Measurements from ENCODE around the gene CDH23.

CDH23 gene

DNA sequence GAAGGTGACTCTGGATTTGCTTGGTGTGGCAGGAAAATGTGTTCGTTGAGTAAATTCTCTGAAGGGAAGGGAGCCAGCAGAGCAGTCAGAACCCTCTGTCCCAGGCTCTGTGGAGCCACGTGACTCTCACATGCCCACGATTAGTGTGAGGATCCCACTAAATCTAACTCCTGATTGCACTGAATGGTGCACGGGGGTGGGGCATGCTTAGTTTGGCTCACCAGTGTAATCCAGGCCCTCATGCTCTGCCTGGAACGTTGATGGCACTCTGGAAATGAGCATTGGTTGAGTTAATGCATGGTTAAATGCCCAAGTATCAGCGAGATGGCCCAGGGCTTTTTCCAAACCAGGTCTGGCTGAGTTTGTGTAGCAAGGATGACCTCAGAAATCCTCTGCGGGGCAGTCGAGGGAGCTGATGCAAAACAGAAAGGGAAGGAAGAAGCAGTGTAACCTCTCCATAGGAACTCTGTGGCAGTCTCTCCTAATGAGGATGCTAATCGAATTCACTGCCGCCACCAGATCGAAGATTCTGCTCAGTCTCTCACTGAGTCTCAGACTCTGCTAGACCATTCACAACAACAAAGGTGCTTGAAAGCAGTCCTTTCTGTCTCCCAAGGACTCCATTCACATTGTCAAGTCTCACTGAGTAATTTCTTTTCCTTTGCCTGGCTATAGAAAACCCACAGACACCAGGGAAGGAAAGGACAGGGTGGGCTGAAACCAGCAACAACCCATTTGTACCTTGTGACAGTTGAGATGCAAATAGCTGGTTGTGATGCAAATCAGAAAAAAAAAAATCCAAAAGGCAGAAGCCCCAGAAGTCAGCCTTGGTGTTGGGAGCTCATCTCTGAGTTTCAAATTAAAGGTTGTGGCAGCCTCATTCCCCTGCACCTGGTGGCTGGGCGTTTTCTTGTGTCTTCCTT is 224.8 kb downstream of the CDH23 start:
- intact Hi-C loops (cut with DNase I; ENCODE audit: low total_unique reads), result no loop called here
- Histone ChIP-seq H3K4me1 (peaks cover 0 to 30% (median 20%) of the 10 kb centered on the region in 4 donors), H3K27ac (peak overlapping the region; percentile 25 to 68), H3K4me3 (no peak overlapping the region), H3K9me3 (no peaks in the 10 kb centered on the region), H3K27me3 (no peaks in the 10 kb centered on the region), H3K36me3 (no peaks in the 10 kb centered on the region)
- DNase-seq, result peak; percentile 87 to 88
- TF ChIP-seq, protein P1, sequence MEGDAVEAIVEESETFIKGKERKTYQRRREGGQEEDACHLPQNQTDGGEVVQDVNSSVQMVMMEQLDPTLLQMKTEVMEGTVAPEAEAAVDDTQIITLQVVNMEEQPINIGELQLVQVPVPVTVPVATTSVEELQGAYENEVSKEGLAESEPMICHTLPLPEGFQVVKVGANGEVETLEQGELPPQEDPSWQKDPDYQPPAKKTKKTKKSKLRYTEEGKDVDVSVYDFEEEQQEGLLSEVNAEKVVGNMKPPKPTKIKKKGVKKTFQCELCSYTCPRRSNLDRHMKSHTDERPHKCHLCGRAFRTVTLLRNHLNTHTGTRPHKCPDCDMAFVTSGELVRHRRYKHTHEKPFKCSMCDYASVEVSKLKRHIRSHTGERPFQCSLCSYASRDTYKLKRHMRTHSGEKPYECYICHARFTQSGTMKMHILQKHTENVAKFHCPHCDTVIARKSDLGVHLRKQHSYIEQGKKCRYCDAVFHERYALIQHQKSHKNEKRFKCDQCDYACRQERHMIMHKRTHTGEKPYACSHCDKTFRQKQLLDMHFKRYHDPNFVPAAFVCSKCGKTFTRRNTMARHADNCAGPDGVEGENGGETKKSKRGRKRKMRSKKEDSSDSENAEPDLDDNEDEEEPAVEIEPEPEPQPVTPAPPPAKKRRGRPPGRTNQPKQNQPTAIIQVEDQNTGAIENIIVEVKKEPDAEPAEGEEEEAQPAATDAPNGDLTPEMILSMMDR (IDR thresholded peaks at IDR 0.05), result no peak

DNA sequence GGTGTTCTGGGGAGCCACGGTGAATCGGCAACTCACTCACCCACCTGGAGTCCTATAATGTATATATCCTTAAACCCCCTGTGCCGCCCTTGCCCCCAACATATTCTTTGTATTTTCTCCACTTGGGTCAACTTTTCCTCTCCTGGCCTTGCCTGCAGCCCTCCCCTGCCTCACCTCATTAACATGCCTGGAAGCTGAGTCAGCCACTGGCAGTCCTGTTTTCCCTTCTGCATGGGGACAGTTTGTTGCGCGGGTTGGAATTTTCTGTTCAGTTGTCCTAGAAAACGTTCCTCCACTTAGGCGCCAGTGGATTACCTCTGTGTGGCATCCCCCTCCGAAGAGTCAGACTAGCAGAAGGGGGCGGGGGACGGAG is 225.4 kb downstream of the CDH23 start:
- no peak overlapping the region for H3K4me3 ChIP-seq
- intact Hi-C loops (cut with DNase I; ENCODE audit: low total_unique reads), result no loop called here
- peaks cover 0 to 30% (median 20%) of the 10 kb centered on the region in 4 donors for H3K4me1 ChIP-seq
- peaks cover 0 to 2% of the 10 kb centered on the region in 2 donors for H3K27me3 ChIP-seq
- TF ChIP-seq, protein P1 (IDR thresholded peaks at IDR 0.05), result no peak
- peak overlapping the region; percentile 20 to 25 for H3K27ac ChIP-seq
- no peaks in the 10 kb centered on the region for H3K36me3 ChIP-seq
- H3K9me3 ChIP-seq, result no peaks in the 10 kb centered on the region
- peak; percentile 35 to 79 for DNase-seq

DNA sequence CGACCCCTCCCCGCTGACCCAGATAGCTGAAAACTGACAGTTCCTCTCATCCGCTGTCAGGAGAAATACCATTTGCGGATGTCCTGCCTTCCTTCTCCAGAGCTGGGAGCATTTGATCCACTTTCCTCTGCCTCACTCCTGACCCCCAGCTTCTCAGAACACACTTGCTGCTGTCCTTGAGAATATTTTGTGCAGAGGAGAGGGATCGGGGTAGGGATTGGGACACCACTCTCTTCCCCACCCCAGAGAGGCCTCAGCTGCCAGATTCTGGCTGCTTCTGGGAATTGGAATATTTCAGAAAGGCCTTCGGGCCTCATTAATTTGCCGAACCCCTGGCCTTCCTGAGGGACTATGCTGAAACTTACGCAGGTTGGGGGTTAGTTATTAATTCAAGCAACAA is 225.9 kb downstream of the CDH23 start:
- TF ChIP-seq, protein P1 (IDR thresholded peaks at IDR 0.05), result no peak
- Histone ChIP-seq H3K9me3 (no peaks in the 10 kb centered on the region), H3K27ac (peak overlapping the region in 1 of 2 donors; percentile 20), H3K4me3 (no peak overlapping the region), H3K27me3 (peaks cover 0 to 6% of the 10 kb centered on the region in 2 donors), H3K36me3 (no peaks in the 10 kb centered on the region), H3K4me1 (peaks cover 0 to 30% (median 20%) of the 10 kb centered on the region in 4 donors)
- DNase-seq, result no peak
- intact Hi-C loops (cut with DNase I; ENCODE audit: low total_unique reads), result no loop called here

DNA sequence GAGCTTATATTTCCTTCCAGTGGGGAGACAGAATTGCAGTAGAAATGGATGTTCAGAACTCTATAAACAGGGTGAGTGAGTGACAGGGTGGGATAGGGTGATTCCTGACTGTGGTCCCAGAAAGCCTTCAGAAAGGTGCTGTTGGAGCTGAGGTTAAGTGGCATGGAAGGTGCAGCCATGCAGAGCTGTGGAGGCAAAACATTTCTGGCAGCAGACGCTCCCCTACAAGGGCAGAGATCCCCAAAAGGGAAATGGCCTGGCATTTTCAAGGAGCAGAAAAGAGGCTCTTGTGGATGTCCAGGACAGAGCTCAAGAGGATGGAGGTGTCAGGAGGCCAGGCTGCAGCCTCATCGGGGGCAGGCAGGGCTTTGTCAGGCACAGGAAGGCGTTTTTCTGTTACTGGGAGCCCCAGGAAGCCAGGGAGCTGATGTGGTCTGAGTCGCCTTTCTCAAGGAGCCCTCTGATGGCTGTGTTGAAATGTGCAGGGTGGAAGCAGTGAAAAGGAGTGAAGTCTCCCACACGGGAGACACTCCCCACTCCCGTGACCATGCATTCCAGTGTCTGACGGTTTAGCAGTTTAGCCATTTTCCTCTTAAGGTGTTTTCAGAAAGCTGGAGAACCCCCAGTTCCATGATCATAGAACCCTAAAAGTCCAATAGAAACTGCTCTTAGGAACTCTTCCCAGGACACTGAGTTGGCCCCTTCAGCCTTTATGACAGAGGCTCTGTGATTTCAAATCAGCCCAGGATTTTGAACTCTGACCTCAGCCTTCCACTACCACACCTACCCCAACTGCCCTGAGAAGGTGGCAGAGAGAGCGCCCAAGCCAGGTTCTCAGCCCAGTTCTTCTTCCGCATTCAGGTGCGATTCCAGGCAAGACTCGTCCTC is 226.6 kb downstream of the CDH23 start:
- H3K4me1 ChIP-seq, result peaks cover 0 to 30% (median 20%) of the 10 kb centered on the region in 4 donors
- H3K27ac ChIP-seq, result no peak overlapping the region
- H3K27me3 ChIP-seq, result peaks cover 0 to 11% of the 10 kb centered on the region in 2 donors
- H3K36me3 ChIP-seq, result no peaks in the 10 kb centered on the region
- DNase-seq, result no peak
- H3K9me3 ChIP-seq, result no peaks in the 10 kb centered on the region
- no peak overlapping the region for H3K4me3 ChIP-seq
- TF ChIP-seq, protein P1 (IDR thresholded peaks at IDR 0.05), result no peak
- intact Hi-C loops (cut with DNase I; ENCODE audit: low total_unique reads), result no loop called here

DNA sequence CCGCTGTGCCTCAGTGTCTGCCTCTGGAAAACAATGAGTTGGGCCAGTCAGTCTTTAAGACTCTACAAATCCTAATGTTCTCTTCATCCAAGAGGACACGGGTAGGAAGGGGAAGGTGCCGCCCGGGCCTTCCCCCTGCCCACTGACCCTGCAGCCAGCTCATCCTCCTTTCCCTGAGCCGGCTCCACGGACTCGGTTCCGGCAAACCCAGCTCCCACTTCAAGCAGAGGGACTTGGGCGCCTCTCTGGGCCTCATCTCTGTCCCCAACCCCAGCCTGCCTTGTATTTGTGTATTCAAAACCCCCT is 227.2 kb downstream of the CDH23 start:
- no peak for DNase-seq
- peaks cover 0 to 30% (median 20%) of the 10 kb centered on the region in 4 donors for H3K4me1 ChIP-seq
- intact Hi-C loops (cut with DNase I; ENCODE audit: low total_unique reads), result no loop called here

More for the DNA sequence above, 227.2 kb downstream of the CDH23 start:
- TF ChIP-seq, protein P1 (IDR thresholded peaks at IDR 0.05), result no peak
- H3K4me3 ChIP-seq, result no peak overlapping the region
- no peaks in the 10 kb centered on the region for H3K36me3 ChIP-seq
- H3K9me3 ChIP-seq, result no peaks in the 10 kb centered on the region
- peaks cover 0 to 11% of the 10 kb centered on the region in 2 donors for H3K27me3 ChIP-seq
- H3K27ac ChIP-seq, result no peak overlapping the region
